Stimulated activated naive CD8-positive, alpha-beta T cell treated with anti-CD3 and anti-CD28 coated beads, Interleukin-15, Interleukin-2, amounts not matched to agents 100 ng/mL and 50 ng/mL, for 24 hours (primary cell): ENCODE data around the gene ENPP7.

Source experiments
- H3K27ac Mint-ChIP-seq: one replicate; pipeline ENCODE4 v1.8.0; 2021; ENCODE audit warnings: mild to moderate bottlenecking, mixed read lengths
- H3K27me3 Mint-ChIP-seq: one replicate; pipeline ENCODE4 v1.8.0; 2021; ENCODE audit warnings: mixed read lengths
- H3K36me3 Mint-ChIP-seq: one replicate; pipeline ENCODE4 v1.8.0; 2021; ENCODE audit warnings: low read depth, mixed read lengths
- H3K4me1 Mint-ChIP-seq: one replicate; pipeline ENCODE4 v1.8.0; 2021; ENCODE audit warnings: low read depth, mixed read lengths
- H3K4me3 Mint-ChIP-seq: one replicate; pipeline ENCODE4 v1.8.0; 2021; ENCODE audit warnings: mild to moderate bottlenecking, mixed read lengths
- H3K9me3 Mint-ChIP-seq: one replicate; pipeline ENCODE4 v1.8.0; 2021; ENCODE audit warnings: mixed read lengths

ENPP7 gene

GRCh38 chr17:79730769-79731483 lies at the start of gene ENPP7:
ENPP7 (plus strand) TSS chr17:79730943; CDS start chr17:79731140, 197 bp downstream.
- H3K4me1 Mint-ChIP-seq: peaks cover 3% of the 10 kb centered on the region
- H3K4me3 Mint-ChIP-seq: no peak within 1 kb of the TSS
- no peaks in the 10 kb centered on the region for H3K9me3 Mint-ChIP-seq
- no peak within 1 kb of the TSS for H3K27ac Mint-ChIP-seq
- H3K36me3 Mint-ChIP-seq: no peaks in the 10 kb centered on the region
- no peaks in the 10 kb centered on the region for H3K27me3 Mint-ChIP-seq

DNA sequence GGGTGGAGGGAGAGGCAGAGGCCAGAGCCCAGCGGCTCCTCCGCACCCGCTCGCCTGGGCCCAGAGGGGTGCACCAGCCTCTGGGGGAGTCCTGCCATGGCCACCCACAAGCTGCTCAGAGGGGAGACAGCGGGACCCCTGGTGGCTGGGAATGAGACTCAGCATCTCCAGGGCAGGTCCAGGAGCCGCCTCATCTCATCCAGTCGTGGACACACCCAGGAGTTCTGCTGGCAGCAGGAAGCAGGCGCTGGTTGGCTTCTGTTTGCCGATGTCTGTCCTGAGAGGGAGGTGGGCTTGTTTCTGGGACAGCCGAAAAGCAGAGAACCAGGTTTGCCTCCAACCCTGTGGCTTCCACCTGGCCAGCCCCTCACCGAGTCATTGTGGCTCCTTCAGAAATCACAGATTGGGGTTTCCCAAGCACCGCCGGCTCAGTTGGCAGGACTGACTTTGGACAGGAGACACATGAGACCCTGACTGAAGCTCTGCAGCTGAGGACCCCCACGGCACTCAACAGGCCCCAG lies 49.6 kb upstream of the ENPP7 start:
- no peaks in the 10 kb centered on the region for H3K4me1 Mint-ChIP-seq
- H3K27ac Mint-ChIP-seq: no peak overlapping the region
- no peaks in the 10 kb centered on the region for H3K9me3 Mint-ChIP-seq
- H3K36me3 Mint-ChIP-seq: no peaks in the 10 kb centered on the region
- peaks cover 22% of the 10 kb centered on the region for H3K27me3 Mint-ChIP-seq
- H3K4me3 Mint-ChIP-seq: no peak overlapping the region

- no peak overlapping the region for H3K27ac Mint-ChIP-seq
- H3K9me3 Mint-ChIP-seq: no peaks in the 10 kb centered on the region
- H3K36me3 Mint-ChIP-seq: no peaks in the 10 kb centered on the region
- H3K4me3 Mint-ChIP-seq: no peak overlapping the region
- H3K4me1 Mint-ChIP-seq: no peaks in the 10 kb centered on the region
- H3K27me3 Mint-ChIP-seq: peaks cover 22% of the 10 kb centered on the region
These were observed 49.0 kb upstream of the ENPP7 start for GRCh38 chr17:79681628-79682261.

- H3K27me3 Mint-ChIP-seq: peaks cover 25% of the 10 kb centered on the region
- H3K36me3 Mint-ChIP-seq: no peaks in the 10 kb centered on the region
- H3K27ac Mint-ChIP-seq: no peak overlapping the region
- H3K4me3 Mint-ChIP-seq: no peak overlapping the region
- no peaks in the 10 kb centered on the region for H3K9me3 Mint-ChIP-seq
- H3K4me1 Mint-ChIP-seq: no peaks in the 10 kb centered on the region
These were observed 47.4 kb upstream of the ENPP7 start for GRCh38 chr17:79683365-79683764.

DNA sequence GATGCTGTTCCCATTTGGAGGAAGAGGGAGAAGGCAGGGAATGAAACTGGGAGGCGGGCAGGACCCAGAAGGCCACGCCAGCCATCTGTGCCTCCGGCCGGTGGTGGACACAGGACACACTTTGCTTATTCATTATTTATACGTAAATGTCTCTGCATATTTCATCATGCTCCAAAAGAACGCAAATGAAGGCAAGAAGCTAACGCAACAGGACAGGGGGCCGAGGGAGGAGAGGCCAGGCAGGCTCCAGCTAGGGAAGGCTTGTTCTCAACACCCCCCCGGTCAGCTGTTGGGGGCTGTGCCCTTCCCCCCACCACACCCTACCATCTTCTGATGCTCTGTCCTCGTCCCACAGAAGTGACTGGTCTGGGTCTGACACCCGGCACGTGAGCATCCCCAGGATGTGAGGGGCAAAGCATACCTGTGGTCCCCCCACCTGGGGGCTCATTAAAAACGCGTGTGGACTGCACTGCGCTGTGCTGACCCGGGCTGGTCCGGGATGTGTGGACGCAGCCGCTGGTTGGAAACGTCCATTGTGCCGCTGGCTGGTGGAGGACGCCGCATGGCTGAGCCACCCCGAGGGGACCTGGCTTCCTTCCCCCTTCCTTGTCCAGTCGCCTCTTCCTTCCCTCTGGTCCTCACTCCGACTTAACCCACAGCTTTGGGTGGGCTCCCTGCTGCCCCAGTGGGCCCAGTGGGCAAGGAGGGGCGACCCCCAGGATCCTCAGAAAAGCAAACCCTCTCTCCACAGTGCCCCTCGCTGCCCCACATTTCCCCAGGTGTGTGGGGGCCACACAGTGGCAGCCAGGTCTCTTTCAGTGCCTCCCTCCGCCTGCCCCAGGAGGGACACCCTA lies 46.4 kb upstream of the ENPP7 start:
- no peaks in the 10 kb centered on the region for H3K4me1 Mint-ChIP-seq
- no peaks in the 10 kb centered on the region for H3K36me3 Mint-ChIP-seq
- no peak overlapping the region for H3K4me3 Mint-ChIP-seq
- H3K9me3 Mint-ChIP-seq: no peaks in the 10 kb centered on the region
- no peak overlapping the region for H3K27ac Mint-ChIP-seq
- H3K27me3 Mint-ChIP-seq: peaks cover 25% of the 10 kb centered on the region

GRCh38 chr17:79685121-79685520 lies 45.6 kb upstream of the ENPP7 start:
- no peak overlapping the region for H3K27ac Mint-ChIP-seq
- no peaks in the 10 kb centered on the region for H3K36me3 Mint-ChIP-seq
- peaks cover 27% of the 10 kb centered on the region for H3K27me3 Mint-ChIP-seq
- H3K4me1 Mint-ChIP-seq: no peaks in the 10 kb centered on the region
- no peak overlapping the region for H3K4me3 Mint-ChIP-seq
- no peaks in the 10 kb centered on the region for H3K9me3 Mint-ChIP-seq

GRCh38 chr17:79686476-79686875 lies 44.3 kb upstream of the ENPP7 start:
- Mint-ChIP-seq H3K4me1 (no peaks in the 10 kb centered on the region), H3K36me3 (no peaks in the 10 kb centered on the region), H3K4me3 (no peak overlapping the region), H3K27ac (no peak overlapping the region), H3K9me3 (no peaks in the 10 kb centered on the region), H3K27me3 (peaks cover 24% of the 10 kb centered on the region)

DNA sequence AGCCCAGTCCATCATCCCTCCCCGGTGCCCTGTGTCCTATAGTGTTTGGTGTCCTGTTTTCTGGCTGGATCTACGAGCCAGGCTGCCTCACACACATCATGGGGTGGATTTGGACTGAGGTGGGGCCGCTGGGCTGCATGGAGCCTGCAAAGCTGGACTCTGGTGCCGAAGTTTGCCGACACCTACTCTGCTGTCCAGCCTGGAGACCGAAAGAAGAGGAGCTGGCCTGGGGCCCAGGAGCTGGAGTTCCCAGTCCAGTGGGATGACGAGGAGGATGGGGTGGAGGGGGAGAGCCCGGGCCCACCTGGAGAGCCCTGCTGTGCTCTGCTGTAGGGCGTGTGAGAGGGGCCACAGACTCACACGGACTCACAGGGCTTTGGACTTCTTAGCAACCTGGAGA lies 40.3 kb upstream of the ENPP7 start:
- H3K9me3 Mint-ChIP-seq: no peaks in the 10 kb centered on the region
- H3K27ac Mint-ChIP-seq: no peak overlapping the region
- peaks cover 13% of the 10 kb centered on the region for H3K27me3 Mint-ChIP-seq
- no peaks in the 10 kb centered on the region for H3K36me3 Mint-ChIP-seq
- no peaks in the 10 kb centered on the region for H3K4me1 Mint-ChIP-seq
- H3K4me3 Mint-ChIP-seq: no peak overlapping the region

- Mint-ChIP-seq H3K27me3 (peaks cover 18% of the 10 kb centered on the region), H3K27ac (no peak overlapping the region), H3K36me3 (no peaks in the 10 kb centered on the region), H3K4me3 (no peak overlapping the region), H3K4me1 (peaks cover 3% of the 10 kb centered on the region), H3K9me3 (no peaks in the 10 kb centered on the region)
These were observed 39.5 kb upstream of the ENPP7 start for GRCh38 chr17:79690988-79691836.

- no peak overlapping the region for H3K27ac Mint-ChIP-seq
- peaks cover 5% of the 10 kb centered on the region for H3K4me1 Mint-ChIP-seq
- H3K36me3 Mint-ChIP-seq: no peaks in the 10 kb centered on the region
- no peak overlapping the region for H3K4me3 Mint-ChIP-seq
- H3K9me3 Mint-ChIP-seq: no peaks in the 10 kb centered on the region
- H3K27me3 Mint-ChIP-seq: peaks cover 21% of the 10 kb centered on the region
These were observed 38.8 kb upstream of the ENPP7 start for GRCh38 chr17:79691931-79692330.

DNA sequence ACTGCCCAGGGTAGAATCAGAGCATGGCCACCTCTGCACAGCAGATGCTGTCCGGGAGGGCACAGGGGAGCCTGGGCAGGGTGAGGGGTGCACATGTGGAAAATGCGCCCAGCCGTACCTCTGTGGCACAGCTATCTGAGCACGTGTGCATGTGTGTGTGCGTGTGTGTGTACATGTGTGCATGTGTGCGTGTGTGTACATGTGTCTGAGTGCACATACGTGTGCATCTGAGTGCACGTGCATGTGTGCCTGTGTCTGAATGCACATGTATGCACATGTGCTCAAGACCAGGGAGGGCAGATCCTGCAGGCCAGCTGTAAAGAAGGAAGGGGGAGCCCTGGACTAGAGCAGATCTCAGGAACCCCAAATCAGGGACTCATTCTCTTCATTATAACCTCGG lies 37.3 kb upstream of the ENPP7 start:
- H3K9me3 Mint-ChIP-seq: no peaks in the 10 kb centered on the region
- H3K36me3 Mint-ChIP-seq: no peaks in the 10 kb centered on the region
- H3K27me3 Mint-ChIP-seq: peaks cover 22% of the 10 kb centered on the region
- H3K4me1 Mint-ChIP-seq: peaks cover 11% of the 10 kb centered on the region
- H3K4me3 Mint-ChIP-seq: no peak overlapping the region
- H3K27ac Mint-ChIP-seq: no peak overlapping the region

DNA sequence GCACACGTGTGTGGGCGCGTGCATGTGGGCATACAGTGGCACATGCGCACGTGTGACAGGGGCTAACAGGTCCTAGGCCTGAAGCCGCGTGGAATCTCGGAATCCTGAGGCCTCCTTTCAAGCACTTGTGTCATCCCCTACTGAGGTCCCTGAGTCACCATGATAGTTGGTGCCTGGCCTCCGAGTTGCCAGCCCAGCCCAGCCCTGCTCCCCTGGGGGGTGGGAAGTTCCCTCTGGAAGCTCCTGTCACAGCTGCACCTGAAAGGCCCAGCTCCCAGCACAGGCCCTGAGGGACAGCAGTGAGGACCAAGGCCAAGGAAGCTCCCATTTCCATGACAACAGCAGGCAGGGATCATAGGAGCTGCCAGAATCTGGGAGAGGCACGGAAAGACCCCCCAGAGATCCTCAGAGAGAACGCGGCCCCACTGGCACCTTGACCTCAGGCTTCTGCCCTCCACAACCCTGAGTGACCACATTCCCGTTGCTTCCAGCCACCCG lies 35.4 kb upstream of the ENPP7 start:
- Mint-ChIP-seq H3K27me3 (peaks cover 17% of the 10 kb centered on the region), H3K36me3 (no peaks in the 10 kb centered on the region), H3K4me1 (peaks cover 11% of the 10 kb centered on the region), H3K27ac (no peak overlapping the region), H3K9me3 (no peaks in the 10 kb centered on the region), H3K4me3 (no peak overlapping the region)

- Mint-ChIP-seq H3K27me3 (peaks cover 16% of the 10 kb centered on the region), H3K36me3 (no peaks in the 10 kb centered on the region), H3K9me3 (no peaks in the 10 kb centered on the region), H3K4me3 (no peak overlapping the region), H3K27ac (no peak overlapping the region), H3K4me1 (peaks cover 11% of the 10 kb centered on the region)
These were observed 34.7 kb upstream of the ENPP7 start for GRCh38 chr17:79695797-79696609.
